SK-N-SH (cell line): ENCODE data around the gene MACROD1. TPM values are rescaled to one million over a fixed set of nuclear protein-coding genes. Genes with fewer than 3 reads are reported as not detected.

Source experiments
- CTCF ChIA-PET: fragments of 300-600, 350-600 bp; formaldehyde crosslinking; extraction: SDS; loops from one replicate; lab custom pipeline; 2021; lab: Yijun Ruan, JAX
- POLR2A ChIA-PET: fragments of 350-600 bp; sonication (Branson Sonifier 250); formaldehyde crosslinking; extraction: SDS; loops from one replicate; lab custom pipeline; 2020; ENCODE audit warnings: antibody characterized with exemption, inconsistent platforms; lab: Yijun Ruan, JAX
- DNase-seq: peaks from one replicate; pipeline ENCODE4 v3.0.0; 2012
- H2AFZ ChIP-seq: fragments of 200-600 bp; sonication (generic); 2 replicates; pipeline ENCODE4 v1.8.1; 2016; ENCODE audit warnings: antibody characterized with exemption, mild to moderate bottlenecking, low read depth
- H3F3A ChIP-seq: fragments of 200-600 bp; sonication (generic); replicated peaks from 2 replicates; pipeline ENCODE3; 2016; ENCODE audit warnings: antibody characterized with exemption, mild to moderate bottlenecking; ENCODE audit not compliant: insufficient read depth
- H3K27ac ChIP-seq, 2 experiments: fragments of 200-500 bp in 1 of 2; fragments of 200-600 bp in 1 of 2; sonication (Bioruptor generic) in 1 of 2; sonication (generic), shearing (Covaris generic) in 1 of 2; 2 replicates each; pipeline versions ENCODE4 v1.5.1 to v1.6.1; 2014 to 2016; ENCODE audit warnings: low read depth in 2 of 2, inconsistent platforms in 1 of 2, low read length in 1 of 2, mild to moderate bottlenecking in 1 of 2, mixed read lengths in 1 of 2
- H3K27me3 ChIP-seq: fragments of 200-600 bp; sonication (generic), shearing (Covaris generic); 2 replicates; pipeline ENCODE4 v1.6.1; 2016; ENCODE audit warnings: mixed run types; ENCODE audit not compliant: insufficient read depth
- H3K36me3 ChIP-seq, 2 experiments: fragments of 200-500 bp in 1 of 2; fragments of 200-600 bp in 1 of 2; sonication (Bioruptor generic) in 1 of 2; sonication (generic) in 1 of 2; replicated peaks in 1 of 2; 2 replicates each; pipeline versions ENCODE3 to v1.5.1; 2014 to 2016; ENCODE audit warnings: low read length in 1 of 2, mild to moderate bottlenecking in 1 of 2; ENCODE audit not compliant: insufficient read depth in 2 of 2, control insufficient read depth in 1 of 2
- H3K4me1 ChIP-seq, 2 experiments: fragments of 200-500 bp in 1 of 2; fragments of 200-600 bp in 1 of 2; sonication (Bioruptor generic) in 1 of 2; sonication (generic), shearing (Covaris generic) in 1 of 2; 2 replicates each; pipeline versions ENCODE4 v1.5.1 to v1.6.1; 2014 to 2016; ENCODE audit warnings: low read depth in 1 of 2, low read length in 1 of 2, mixed run types in 1 of 2; ENCODE audit not compliant: insufficient read depth in 2 of 2, control insufficient read depth in 1 of 2
- H3K4me2 ChIP-seq: fragments of 200-600 bp; sonication (generic), shearing (Covaris generic); 2 replicates; pipeline ENCODE4 v1.6.1; 2017; ENCODE audit warnings: mixed run types
- H3K4me3 ChIP-seq, 2 experiments: fragments of 200-500 bp in 1 of 2; fragments of 200-600 bp in 1 of 2; sonication (Bioruptor generic) in 1 of 2; sonication (generic), shearing (Covaris generic) in 1 of 2; 2 replicates each; pipeline versions ENCODE4 v1.5.1 to v1.8.1; 2014 to 2016; ENCODE audit warnings: low read depth in 2 of 2, inconsistent platforms in 1 of 2, low read length in 1 of 2, mild to moderate bottlenecking in 1 of 2, mixed read lengths in 1 of 2, moderate library complexity in 1 of 2
- H3K79me2 ChIP-seq: fragments of 200-600 bp; sonication (generic); 2 replicates; pipeline ENCODE4 v1.8.1; 2017; ENCODE audit warnings: mild to moderate bottlenecking; ENCODE audit not compliant: insufficient read depth
- H3K9ac ChIP-seq: fragments of 200-600 bp; sonication (generic); 2 replicates; pipeline ENCODE4 v1.6.1; 2017; ENCODE audit warnings: mixed run types
- H3K9me2 ChIP-seq: fragments of 200-600 bp; sonication (generic); 2 replicates; pipeline ENCODE4 v1.6.1; 2017; ENCODE audit warnings: mixed run types
- H3K9me3 ChIP-seq: fragments of 200-600 bp; sonication (generic); 2 replicates; pipeline ENCODE4 v1.6.1; 2017; ENCODE audit warnings: mixed run types, mild to moderate bottlenecking, moderate library complexity
- H4K20me1 ChIP-seq: fragments of 200-600 bp; sonication (generic); 2 replicates; pipeline ENCODE4 v1.6.1; 2017; ENCODE audit warnings: mild to moderate bottlenecking, mixed run types; ENCODE audit not compliant: insufficient read depth
- EP300 ChIP-seq, 2 experiments: IDR thresholded peaks; 2 replicates each; pipeline versions ENCODE4 v1.4.0 to v1.6.1; 2012; ENCODE audit warnings: borderline replicate concordance in 1 of 2, low read depth in 1 of 2, low read length in 1 of 2
- FOSL2 ChIP-seq: IDR thresholded peaks from 2 replicates; pipeline ENCODE4 v1.4.0; 2012; ENCODE audit warnings: low read depth, mild to moderate bottlenecking, moderate library complexity, borderline replicate concordance
- FOXJ3 ChIP-seq: sonication (generic); formaldehyde crosslinking; IDR thresholded peaks from 2 replicates; pipeline ENCODE4 v1.5.1; 2020; ENCODE audit warnings: mild to moderate bottlenecking, missing genetic modification reagents
- GATA2 ChIP-seq: sonication (generic); formaldehyde crosslinking; IDR thresholded peaks from 2 replicates; pipeline ENCODE4 v1.5.0; 2020; ENCODE audit warnings: mild to moderate bottlenecking, missing genetic modification reagents
- JUND ChIP-seq: IDR thresholded peaks from 2 replicates; pipeline ENCODE4 v1.4.0; 2012
- POLR2AphosphoS5 ChIP-seq: IDR thresholded peaks from 2 replicates; pipeline ENCODE4 v1.6.1; 2012; ENCODE audit warnings: low read depth, low read length
- RAD21 ChIP-seq: IDR thresholded peaks from 2 replicates; pipeline ENCODE4 v1.6.1; 2012; ENCODE audit warnings: mild to moderate bottlenecking, low read length
- RCOR1 ChIP-seq: fragments of 150-350 bp; IDR thresholded peaks from 2 replicates; pipeline ENCODE4 v1.6.1; 2017; ENCODE audit warnings: antibody characterized with exemption, low read length
- SIN3A ChIP-seq: IDR thresholded peaks from 2 replicates; pipeline ENCODE4 v1.6.1; 2012; ENCODE audit warnings: low read depth, mild to moderate bottlenecking, low read length, moderate library complexity, borderline replicate concordance
- TAF1 ChIP-seq: IDR thresholded peaks from 2 replicates; pipeline ENCODE4 v1.6.1; 2012; ENCODE audit warnings: low read depth, mild to moderate bottlenecking, low read length, moderate library complexity, borderline replicate concordance
- TCF12 ChIP-seq: IDR thresholded peaks from 2 replicates; pipeline ENCODE4 v1.4.0; 2012
- WGBS: methylation state at CpG from one replicate; pipeline ENCODE4 v1.1.6; 2017; ENCODE audit warnings: low lambda C conversion rate; 5-methylcytosine and 5-hydroxymethylcytosine counted together
- polyA plus RNA-seq, 3 experiments: library from polyadenylated mRNA; depleted of rRNA; stranded (reverse); fragments of >200 nt; gene quantifications; 2 replicates each; pipeline ENCODE4 v1.2.3, GENCODE V29; 2012
- TF ChIP-seq, protein P1 (sequence below): fragments of 200-600 bp; sonication (generic); IDR thresholded peaks from 2 replicates; pipeline ENCODE4 v1.6.1; 2017; ENCODE audit warnings: antibody characterized with exemption, mild to moderate bottlenecking, moderate library complexity
- TF ChIP-seq, protein P2 (sequence below): fragments of 150-350 bp; IDR thresholded peaks from 2 replicates; pipeline ENCODE4 v1.6.1; 2016; ENCODE audit warnings: mild to moderate bottlenecking, low read depth, low read length
- TF ChIP-seq, protein P3 (sequence below): IDR thresholded peaks from 2 replicates; pipeline ENCODE4 v1.4.0; 2012; ENCODE audit warnings: low read depth, borderline replicate concordance
- TF ChIP-seq, protein P4 (sequence below): fragments of 150-350 bp; IDR thresholded peaks from 2 replicates; pipeline ENCODE4 v1.6.1; 2017; ENCODE audit warnings: antibody characterized with exemption, low read length, low read depth, borderline replicate concordance

MACROD1 gene
- polyA plus RNA-seq, 1 of the 3 experiments (the other 2 are of a cell fraction), result 49.1 TPM

- H3K27ac ChIP-seq, result peak overlapping the region in 1 of 2 experiments; percentile 98; a peak in 2 of 4 replicates
- no peaks in the 10 kb centered on the region for H3K9me2 ChIP-seq
- no peak for DNase-seq
- ChIA-PET CTCF (interaction anchor here (1.0 to 2.9 kb wide), 6 partner anchors 8 to 241 kb away, joined by 3 to 14 read pairs (median 4); no protein-coding TSS in a partner anchor), POLR2A (interaction anchor here (1.1 to 2.5 kb wide), 9 partner anchors 10 to 70 kb away, joined by 3 to 18 read pairs (median 7); no protein-coding TSS in a partner anchor)
- no peaks in the 10 kb centered on the region for H3K36me3 ChIP-seq
- peaks cover 11 to 89% of the 10 kb centered on the region in 2 experiments; a peak in 2 of 4 replicates for H3K4me1 ChIP-seq
- H3K9me3 ChIP-seq, result no peaks in the 10 kb centered on the region
- H3K4me2 ChIP-seq, result no peak overlapping the region
- H3K9ac ChIP-seq, result no peak overlapping the region
- TF ChIP-seq GATA2 (no peak), POLR2AphosphoS5 (no peak)
- 40% methylated on average over 1 of the region's 12 CpGs for WGBS
- H4K20me1 ChIP-seq, result no peaks in the 10 kb centered on the region
- H2AFZ ChIP-seq, result no peak overlapping the region
- H3K79me2 ChIP-seq, result no peaks in the 10 kb centered on the region
- H3F3A ChIP-seq, result no peaks in the 10 kb centered on the region
- H3K4me3 ChIP-seq, result no peak overlapping the region
- H3K27me3 ChIP-seq, result no peaks in the 10 kb centered on the region
These were observed 88.3 kb downstream of the MACROD1 start for GRCh38 chr11:64077607-64078006.

DNA sequence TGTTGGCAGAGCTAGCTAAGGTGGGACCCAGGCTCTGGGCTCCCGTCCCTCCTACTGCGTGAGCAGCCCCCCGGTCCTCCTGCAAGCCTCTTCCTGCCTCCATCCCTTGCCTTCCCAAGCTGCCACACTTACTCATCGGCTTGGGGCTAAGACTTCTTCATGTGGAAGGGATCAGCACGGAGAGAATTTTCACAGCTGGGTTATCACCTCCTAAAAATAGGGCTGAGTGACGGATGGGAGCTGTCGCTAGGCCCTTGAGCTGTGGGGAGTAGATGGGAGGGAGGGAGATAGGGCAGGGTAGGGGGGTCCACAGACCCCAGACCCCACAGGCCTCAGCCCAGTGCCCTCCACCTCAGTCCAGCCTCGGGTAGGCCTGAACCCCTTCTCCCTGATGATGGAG, 89.2 kb downstream of the MACROD1 start:
- Histone ChIP-seq H3K4me3 (no peak overlapping the region), H3F3A (no peaks in the 10 kb centered on the region), H3K4me1 (peaks cover 11 to 89% of the 10 kb centered on the region in 2 experiments; a peak in 2 of 4 replicates), H4K20me1 (no peaks in the 10 kb centered on the region), H3K9me3 (no peaks in the 10 kb centered on the region), H3K9me2 (no peaks in the 10 kb centered on the region), H3K27ac (peak overlapping the region in 1 of 2 experiments; percentile 98; a peak in 2 of 4 replicates), H3K4me2 (no peak overlapping the region), H2AFZ (no peak overlapping the region), H3K9ac (no peak overlapping the region), H3K27me3 (no peaks in the 10 kb centered on the region)
- no peak for DNase-seq
- 92% methylated on average over 7 of the region's 8 CpGs for WGBS
- POLR2A ChIA-PET, result interaction anchor here (1.4 to 2.5 kb wide), 2 partner anchors 18 to 71 kb away, joined by 5 to 18 read pairs; no protein-coding TSS in a partner anchor
- CTCF ChIA-PET, result interaction anchor here (0.6 to 2.9 kb wide), 8 partner anchors 9 to 240 kb away, joined by 3 to 14 read pairs (median 4); no protein-coding TSS in a partner anchor
- TF ChIP-seq RCOR1, result no peak
- no peak for TF ChIP-seq TCF12
- TF ChIP-seq FOXJ3, result no peak
- no peak for TF ChIP-seq EP300 (IDR thresholded peaks at IDR 0.05; ENCODE audit: borderline replicate concordance in 1 of 2, low read depth in 1 of 2, low read length in 1 of 2)
- TF ChIP-seq RAD21, result no peak
- TF ChIP-seq, protein P1, sequence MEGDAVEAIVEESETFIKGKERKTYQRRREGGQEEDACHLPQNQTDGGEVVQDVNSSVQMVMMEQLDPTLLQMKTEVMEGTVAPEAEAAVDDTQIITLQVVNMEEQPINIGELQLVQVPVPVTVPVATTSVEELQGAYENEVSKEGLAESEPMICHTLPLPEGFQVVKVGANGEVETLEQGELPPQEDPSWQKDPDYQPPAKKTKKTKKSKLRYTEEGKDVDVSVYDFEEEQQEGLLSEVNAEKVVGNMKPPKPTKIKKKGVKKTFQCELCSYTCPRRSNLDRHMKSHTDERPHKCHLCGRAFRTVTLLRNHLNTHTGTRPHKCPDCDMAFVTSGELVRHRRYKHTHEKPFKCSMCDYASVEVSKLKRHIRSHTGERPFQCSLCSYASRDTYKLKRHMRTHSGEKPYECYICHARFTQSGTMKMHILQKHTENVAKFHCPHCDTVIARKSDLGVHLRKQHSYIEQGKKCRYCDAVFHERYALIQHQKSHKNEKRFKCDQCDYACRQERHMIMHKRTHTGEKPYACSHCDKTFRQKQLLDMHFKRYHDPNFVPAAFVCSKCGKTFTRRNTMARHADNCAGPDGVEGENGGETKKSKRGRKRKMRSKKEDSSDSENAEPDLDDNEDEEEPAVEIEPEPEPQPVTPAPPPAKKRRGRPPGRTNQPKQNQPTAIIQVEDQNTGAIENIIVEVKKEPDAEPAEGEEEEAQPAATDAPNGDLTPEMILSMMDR, result no peak
- TF ChIP-seq, all 33 proteins: peak for 0
- H3K36me3 ChIP-seq, result no peaks in the 10 kb centered on the region
- H3K79me2 ChIP-seq, result no peaks in the 10 kb centered on the region

- ChIA-PET POLR2A (interaction anchor here (0.9 to 1.5 kb wide), 4 partner anchors 11 to 15 kb away, joined by 3 to 5 read pairs (median 3); no protein-coding TSS in a partner anchor), CTCF (interaction anchor here (1.3 to 3.0 kb wide), 3 partner anchors 11 to 75 kb away, joined by 3 to 12 read pairs (median 9); no protein-coding TSS in a partner anchor)
- H3K36me3 ChIP-seq, result no peaks in the 10 kb centered on the region
- no peak overlapping the region for H2AFZ ChIP-seq
- H3K27ac ChIP-seq, result peak overlapping the region in 1 of 2 experiments; percentile 81; a peak in 1 of 4 replicates
- 85% methylated on average over 10 of the region's 10 CpGs for WGBS
- no peak for DNase-seq
- H3K79me2 ChIP-seq, result no peaks in the 10 kb centered on the region
- no peak overlapping the region for H3K9ac ChIP-seq
- H3K4me3 ChIP-seq, result no peak overlapping the region
- no peaks in the 10 kb centered on the region for H3F3A ChIP-seq
- no peaks in the 10 kb centered on the region for H3K9me3 ChIP-seq
- no peaks in the 10 kb centered on the region for H3K27me3 ChIP-seq
- no peaks in the 10 kb centered on the region for H4K20me1 ChIP-seq
- H3K4me1 ChIP-seq, result peaks cover 11 to 90% of the 10 kb centered on the region in 2 experiments; a peak in 2 of 4 replicates
- no peak overlapping the region for H3K4me2 ChIP-seq
- no peaks in the 10 kb centered on the region for H3K9me2 ChIP-seq
- TF ChIP-seq SIN3A (no peak), JUND (no peak), GATA2 (no peak), FOSL2 (no peak), TAF1 (no peak), RAD21 (no peak)
- TF ChIP-seq, protein P2, sequence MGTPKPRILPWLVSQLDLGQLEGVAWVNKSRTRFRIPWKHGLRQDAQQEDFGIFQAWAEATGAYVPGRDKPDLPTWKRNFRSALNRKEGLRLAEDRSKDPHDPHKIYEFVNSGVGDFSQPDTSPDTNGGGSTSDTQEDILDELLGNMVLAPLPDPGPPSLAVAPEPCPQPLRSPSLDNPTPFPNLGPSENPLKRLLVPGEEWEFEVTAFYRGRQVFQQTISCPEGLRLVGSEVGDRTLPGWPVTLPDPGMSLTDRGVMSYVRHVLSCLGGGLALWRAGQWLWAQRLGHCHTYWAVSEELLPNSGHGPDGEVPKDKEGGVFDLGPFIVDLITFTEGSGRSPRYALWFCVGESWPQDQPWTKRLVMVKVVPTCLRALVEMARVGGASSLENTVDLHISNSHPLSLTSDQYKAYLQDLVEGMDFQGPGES, result no peak
- TF ChIP-seq, protein P3, sequence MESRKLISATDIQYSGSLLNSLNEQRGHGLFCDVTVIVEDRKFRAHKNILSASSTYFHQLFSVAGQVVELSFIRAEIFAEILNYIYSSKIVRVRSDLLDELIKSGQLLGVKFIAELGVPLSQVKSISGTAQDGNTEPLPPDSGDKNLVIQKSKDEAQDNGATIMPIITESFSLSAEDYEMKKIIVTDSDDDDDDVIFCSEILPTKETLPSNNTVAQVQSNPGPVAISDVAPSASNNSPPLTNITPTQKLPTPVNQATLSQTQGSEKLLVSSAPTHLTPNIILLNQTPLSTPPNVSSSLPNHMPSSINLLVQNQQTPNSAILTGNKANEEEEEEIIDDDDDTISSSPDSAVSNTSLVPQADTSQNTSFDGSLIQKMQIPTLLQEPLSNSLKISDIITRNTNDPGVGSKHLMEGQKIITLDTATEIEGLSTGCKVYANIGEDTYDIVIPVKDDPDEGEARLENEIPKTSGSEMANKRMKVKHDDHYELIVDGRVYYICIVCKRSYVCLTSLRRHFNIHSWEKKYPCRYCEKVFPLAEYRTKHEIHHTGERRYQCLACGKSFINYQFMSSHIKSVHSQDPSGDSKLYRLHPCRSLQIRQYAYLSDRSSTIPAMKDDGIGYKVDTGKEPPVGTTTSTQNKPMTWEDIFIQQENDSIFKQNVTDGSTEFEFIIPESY, result no peak
- TF ChIP-seq, protein P4, sequence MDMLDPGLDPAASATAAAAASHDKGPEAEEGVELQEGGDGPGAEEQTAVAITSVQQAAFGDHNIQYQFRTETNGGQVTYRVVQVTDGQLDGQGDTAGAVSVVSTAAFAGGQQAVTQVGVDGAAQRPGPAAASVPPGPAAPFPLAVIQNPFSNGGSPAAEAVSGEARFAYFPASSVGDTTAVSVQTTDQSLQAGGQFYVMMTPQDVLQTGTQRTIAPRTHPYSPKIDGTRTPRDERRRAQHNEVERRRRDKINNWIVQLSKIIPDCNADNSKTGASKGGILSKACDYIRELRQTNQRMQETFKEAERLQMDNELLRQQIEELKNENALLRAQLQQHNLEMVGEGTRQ, result no peak
These were observed 91.7 kb downstream of the MACROD1 start for GRCh38 chr11:64074239-64074638.
